ENCODE results near the gene LNP1.

The LNP1 gene

DNA sequence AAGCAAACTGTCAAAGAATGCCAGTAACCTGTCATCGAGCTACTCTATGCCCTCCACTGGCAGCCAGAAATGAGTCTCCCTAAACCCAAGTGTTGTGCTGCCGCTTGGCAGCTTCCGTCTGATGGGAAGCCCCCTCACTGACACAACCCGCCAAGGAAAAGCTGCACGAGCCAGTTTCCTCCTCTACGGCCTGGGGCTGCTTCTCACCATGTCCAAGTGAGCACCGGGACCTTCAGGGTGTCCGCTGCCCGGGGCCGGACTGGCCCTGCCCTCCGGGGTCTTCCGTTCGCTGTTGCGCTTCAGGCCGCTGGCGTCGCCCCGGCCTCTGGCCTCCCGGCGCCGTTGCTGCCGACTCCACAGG lies 940 bp upstream of the LNP1 start:
- no peak for DNase-seq

DNA sequence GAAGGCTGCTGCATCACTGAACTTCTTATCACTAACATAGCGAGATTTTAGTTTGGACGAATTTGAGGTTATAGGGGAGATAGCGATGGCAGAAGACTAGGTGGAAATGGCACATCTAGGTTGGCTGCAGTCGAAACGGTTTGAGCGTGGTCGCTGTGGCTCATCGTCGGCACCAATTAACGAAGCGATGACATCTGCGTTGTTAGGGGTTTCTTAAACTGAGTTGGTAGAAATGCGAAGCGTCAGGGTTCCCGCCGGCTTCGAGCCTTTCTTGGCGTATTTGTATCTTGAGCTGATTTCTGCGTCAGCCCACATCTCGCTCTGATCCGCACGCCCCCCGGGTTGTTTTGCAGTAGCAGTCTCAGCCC lies 319 bp downstream of the LNP1 start:
- no peak for DNase-seq

- DNase-seq = no peak
Observed at GRCh38 chr3:100402256-100402655, 917 bp downstream of the LNP1 start.

DNA sequence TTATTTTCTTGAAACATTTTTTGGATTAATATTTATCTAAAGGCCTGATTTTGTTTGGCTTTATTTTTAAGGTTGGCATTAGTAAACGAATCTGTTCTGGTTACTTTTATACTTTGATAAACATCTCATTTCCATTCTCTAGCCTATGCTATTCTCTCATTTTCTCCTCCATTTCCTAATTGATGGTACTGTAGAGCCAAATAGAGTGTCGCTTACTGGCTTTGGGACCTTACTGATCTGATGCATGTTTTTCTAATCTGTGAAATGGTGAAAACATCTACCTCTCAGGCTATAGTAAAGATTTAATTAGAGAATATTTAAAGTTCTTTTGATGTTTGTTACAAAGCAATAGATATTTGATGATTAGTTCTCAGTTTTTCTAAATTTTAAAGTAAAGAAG lies 1.6 kb downstream of the LNP1 start:
- no peak for DNase-seq

DNA sequence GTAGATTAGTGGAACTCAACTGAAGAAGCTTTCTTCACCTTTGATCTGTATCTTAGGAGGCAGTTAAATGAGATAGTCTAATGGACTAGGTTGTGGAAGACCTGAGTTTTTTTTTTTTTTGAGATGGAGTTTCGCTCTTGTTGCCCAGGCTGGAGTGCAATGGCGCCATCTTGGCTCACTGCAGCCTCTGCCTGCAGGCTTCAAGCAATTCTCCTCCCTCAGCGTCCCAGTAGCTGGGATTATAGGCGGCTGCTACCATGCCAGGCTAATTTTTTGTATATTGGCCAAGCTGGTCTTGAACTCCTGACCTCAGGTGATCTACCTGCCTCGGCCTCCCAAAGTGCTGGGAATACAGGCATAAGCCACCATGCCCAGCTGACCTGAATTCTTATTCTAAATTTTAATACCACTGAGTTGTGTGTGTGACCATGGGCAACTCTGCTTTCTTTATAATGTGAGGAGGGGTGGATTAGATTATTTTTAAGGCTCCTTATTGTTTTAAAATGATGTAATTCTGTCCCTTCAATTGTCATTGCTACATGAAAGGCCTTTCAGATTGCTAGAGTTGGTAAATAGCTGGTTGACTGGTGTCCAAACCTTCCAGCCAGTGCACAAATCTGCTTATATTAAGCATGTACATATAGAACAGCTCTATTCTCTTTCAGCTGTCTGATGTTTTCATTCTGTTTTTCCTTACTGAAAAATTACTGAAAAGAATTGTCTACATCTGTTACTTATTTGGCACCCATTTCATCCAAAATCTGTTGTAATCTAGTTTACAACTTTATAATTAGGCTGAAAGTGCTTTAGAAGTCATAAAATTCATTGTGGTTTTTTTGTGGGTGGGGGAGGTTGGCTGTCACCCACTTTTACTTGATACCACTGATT lies 2.3 kb downstream of the LNP1 start:
- no peak for DNase-seq

GRCh38 chr3:100404250-100404548 lies 2.9 kb downstream of the LNP1 start:
- DNase-seq = no peak

DNA sequence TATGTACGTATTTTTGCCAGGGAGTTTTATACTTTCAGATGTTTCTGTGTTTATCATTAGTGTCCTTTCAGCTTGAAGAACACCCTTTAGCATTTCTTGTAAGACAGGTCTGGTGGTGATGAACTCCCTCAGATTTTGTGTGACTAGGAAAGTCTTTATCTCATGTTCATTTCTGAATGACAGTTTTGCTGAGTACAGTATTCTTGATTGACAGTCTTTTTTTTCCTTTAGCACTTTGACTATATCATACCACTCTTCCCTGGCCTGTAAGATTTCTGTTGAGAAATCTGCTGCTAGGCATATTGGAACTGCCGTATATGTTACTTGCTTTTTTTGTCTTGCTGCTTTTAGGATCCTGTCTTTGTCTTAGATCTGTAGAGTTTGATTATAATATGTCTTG lies 5.8 kb downstream of the LNP1 start:
- no peak for DNase-seq

DNA sequence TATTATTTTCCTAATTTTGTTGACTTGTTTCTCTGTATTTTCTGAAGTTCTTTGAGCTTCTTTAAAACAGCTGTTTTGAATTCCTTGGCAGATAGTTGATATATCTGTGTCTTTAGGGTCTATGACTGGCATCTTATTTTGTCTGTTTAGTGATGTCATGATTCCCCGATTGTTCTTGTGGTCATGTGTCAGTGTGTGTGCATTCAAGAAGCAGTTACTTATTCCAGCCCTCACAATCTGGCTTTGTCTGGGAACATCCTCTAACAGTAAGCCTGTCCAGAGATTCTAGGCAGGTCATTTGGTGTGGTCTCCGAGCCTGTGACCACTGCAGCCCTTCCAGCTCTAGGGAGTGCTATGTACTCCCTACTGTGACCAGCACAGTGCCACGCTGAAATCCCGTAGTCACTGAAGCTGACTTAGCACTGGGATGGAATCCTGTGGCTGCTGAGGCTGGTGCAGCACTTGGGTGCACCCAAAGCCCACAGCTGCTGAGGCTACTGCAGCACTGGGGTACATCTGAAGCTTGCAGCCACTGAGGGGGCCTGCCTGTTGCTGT lies 6.7 kb downstream of the LNP1 start:
- no peak for DNase-seq

GRCh38 chr3:100411091-100411982 lies 10.0 kb downstream of the LNP1 start:
- no peak for DNase-seq

DNA sequence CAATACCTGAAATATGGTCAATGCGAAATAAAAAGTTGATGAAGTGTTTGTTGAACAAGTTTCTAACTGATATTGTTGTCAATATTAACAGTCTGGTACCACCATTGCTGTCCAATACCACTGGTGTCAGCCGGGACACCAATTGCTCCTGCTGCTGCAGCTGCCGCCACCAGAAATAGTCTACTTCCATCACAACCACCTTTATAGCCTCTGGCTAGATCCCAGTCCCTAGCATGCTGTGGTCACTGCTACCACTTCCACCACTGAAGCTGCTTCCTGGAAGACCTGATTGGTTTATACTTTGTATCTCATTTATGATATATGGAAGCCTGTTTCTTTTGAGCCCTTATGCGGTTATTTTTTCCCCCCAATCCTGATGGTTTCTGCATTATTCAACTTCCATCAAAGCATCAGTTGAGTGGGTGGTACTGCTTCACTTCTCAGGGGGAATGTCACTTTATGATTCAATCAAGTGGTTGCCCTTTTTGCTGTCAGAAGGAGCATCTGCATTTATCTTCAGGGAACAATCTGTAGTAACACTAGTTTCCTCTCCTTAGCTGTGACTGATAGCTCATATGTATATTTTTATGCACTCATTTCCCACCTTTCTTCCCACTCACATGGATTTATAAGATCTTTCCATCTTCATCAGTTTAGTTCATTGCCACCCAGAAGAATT lies 11.7 kb downstream of the LNP1 start:
- DNase-seq = no peak

- DNase-seq = no peak
Observed at GRCh38 chr3:100413613-100414012, 12.3 kb downstream of the LNP1 start.

DNA sequence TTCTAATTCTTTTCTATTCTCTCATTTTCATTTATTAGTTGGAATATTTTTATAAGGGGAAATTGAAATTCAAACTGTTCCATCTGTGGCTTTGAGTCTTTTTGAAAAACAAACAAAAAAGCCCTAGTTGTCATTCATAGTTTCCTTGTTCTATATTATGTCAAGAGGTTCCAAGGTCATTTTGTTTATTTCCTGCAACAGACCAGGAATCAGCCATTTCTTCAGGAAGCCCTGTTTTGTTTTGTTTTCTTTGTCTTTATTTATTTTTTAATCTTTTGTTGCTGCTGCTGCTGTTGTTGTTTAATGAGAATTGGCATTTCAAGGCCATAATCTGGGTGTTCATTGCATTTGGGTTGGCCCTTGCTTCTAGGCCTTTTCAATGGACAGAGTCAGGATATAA lies 14.8 kb downstream of the LNP1 start:
- no peak for DNase-seq

- DNase-seq = no peak
Observed at GRCh38 chr3:100416863-100417262, 15.5 kb downstream of the LNP1 start.

DNA sequence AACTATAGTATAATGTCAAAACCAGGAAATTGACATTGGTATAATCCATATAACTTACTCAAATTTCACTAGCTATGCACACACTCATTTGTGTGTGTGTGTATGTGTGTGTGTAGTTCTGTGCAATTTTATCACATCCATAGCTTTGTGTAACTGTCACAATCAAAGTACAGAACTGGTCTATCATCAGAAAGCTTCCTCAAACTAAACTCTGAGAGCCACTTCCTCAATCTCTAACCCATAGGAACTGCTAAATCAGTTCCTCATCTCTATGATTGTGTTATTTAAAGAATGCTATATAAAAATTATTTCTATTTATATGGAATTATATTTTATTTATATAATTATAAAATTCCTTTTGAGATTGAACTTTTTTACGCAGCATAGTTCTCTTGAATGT lies 18.1 kb downstream of the LNP1 start:
- no peak for DNase-seq

GRCh38 chr3:100420885-100421284 lies 19.5 kb downstream of the LNP1 start:
- no peak for DNase-seq

- DNase-seq = no peak
Observed at GRCh38 chr3:100423611-100424010, 22.3 kb downstream of the LNP1 start.

- no peak for DNase-seq
Observed at GRCh38 chr3:100424261-100424660, 22.9 kb downstream of the LNP1 start.

DNA sequence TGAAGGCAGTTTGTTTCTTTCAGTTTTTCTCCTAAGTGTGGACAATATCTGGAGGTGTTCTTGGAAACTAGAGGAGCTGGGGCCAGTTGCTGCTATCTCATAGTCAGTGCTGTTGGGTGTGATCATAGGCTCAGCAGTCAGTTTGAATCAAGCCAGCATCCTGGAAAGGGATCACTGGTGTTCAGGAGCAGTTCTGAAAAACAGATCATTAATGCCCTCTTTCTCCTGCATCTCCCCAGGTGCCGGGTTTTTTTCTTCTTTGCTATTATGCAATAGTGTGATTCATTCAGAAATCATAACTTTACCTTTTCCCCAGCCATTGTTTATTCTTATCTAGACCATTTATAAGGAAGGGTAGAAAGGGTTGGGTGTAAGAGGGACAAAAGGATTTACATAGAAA lies 24.0 kb downstream of the LNP1 start:
- no peak for DNase-seq

- DNase-seq = no peak
Observed at GRCh38 chr3:100426067-100426682, 24.8 kb downstream of the LNP1 start.

DNA sequence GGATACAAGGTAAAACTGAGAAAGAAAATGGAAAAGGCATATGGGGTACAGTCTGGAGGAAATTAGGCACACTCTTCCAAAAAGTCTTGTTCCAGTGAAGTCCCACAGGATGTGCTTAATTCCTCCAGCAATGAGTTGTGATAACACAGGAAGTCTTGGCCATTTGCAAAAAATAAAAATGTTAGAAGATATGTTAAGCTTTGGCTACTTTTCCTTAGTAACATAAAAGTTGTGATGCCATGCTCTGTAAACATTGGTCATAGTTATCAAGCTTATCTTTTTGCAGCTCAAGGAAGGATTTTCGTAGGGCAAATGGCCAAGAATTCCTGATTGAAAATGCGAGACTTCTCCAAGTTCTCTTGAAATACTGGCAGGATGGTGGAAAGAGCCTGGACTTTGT lies 26.4 kb downstream of the LNP1 start:
- DNase-seq = no peak

GRCh38 chr3:100429187-100429716 lies 27.9 kb downstream of the LNP1 start:
- no peak for DNase-seq

DNA sequence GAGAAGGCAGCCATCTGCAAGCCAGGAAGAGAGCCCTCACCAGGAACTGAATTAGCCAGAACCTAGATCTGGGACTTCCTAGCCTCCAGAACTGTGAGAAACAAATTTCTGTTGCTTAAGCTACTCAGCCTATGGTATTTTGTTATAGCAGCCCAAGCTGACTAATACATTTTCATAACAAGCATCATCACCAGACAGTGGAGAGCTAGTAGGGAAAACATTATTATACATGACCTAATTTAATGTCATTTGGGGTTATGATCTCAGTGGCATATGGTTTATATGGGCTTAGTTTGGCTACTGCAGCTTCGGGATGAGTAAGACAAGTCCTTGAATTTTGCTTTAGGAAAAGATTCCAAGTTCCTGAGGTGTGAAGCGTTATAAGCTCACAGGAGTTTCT lies 35.6 kb downstream of the LNP1 start:
- DNase-seq = no peak
